Measurements from ENCODE around the gene ZNF473.

The ZNF473 gene

GRCh38 chr19:50016225-50016807 is 9.5 kb upstream of the ZNF473 start:
- no peak for TF ChIP-seq MYC (IDR thresholded peaks at IDR 0.05; ENCODE audit: low read depth, low read length)
- no peak for TF ChIP-seq POLR2A (IDR thresholded peaks at IDR 0.05; ENCODE audit: extremely low read depth, insufficient read length)
- TF ChIP-seq MAX (IDR thresholded peaks at IDR 0.05; ENCODE audit: low read depth, low read length) = no peak
- no peak for TF ChIP-seq CTCF (IDR thresholded peaks at IDR 0.05; ENCODE audit: low read depth, low read length)
- no peak for DNase-seq (ENCODE audit: low read depth)
- H3K4me3 ChIP-seq (ENCODE audit: low read depth, low read length) = no peak overlapping the region

GRCh38 chr19:50020481-50020880 is 5.3 kb upstream of the ZNF473 start:
- H3K4me3 ChIP-seq (ENCODE audit: low read depth, low read length) = no peak overlapping the region
- TF ChIP-seq CTCF (IDR thresholded peaks at IDR 0.05; ENCODE audit: low read depth, low read length) = no peak
- no peak for TF ChIP-seq POLR2A (IDR thresholded peaks at IDR 0.05; ENCODE audit: extremely low read depth, insufficient read length)
- TF ChIP-seq MAX (IDR thresholded peaks at IDR 0.05; ENCODE audit: low read depth, low read length) = no peak
- no peak for TF ChIP-seq MYC (IDR thresholded peaks at IDR 0.05; ENCODE audit: low read depth, low read length)
- DNase-seq (ENCODE audit: low read depth) = no peak

- H3K4me3 ChIP-seq (ENCODE audit: low read depth, low read length) = no peak overlapping the region
- no peak for TF ChIP-seq CTCF (IDR thresholded peaks at IDR 0.05; ENCODE audit: low read depth, low read length)
- no peak for TF ChIP-seq MAX (IDR thresholded peaks at IDR 0.05; ENCODE audit: low read depth, low read length)
- TF ChIP-seq MYC (IDR thresholded peaks at IDR 0.05; ENCODE audit: low read depth, low read length) = no peak
- TF ChIP-seq POLR2A (IDR thresholded peaks at IDR 0.05; ENCODE audit: extremely low read depth, insufficient read length) = no peak
- no peak for DNase-seq (ENCODE audit: low read depth)
These were observed 3.0 kb upstream of the ZNF473 start for GRCh38 chr19:50022823-50023222.

- no peak for DNase-seq (ENCODE audit: low read depth)
- TF ChIP-seq MAX (IDR thresholded peaks at IDR 0.05; ENCODE audit: low read depth, low read length) (no peak), POLR2A (IDR thresholded peaks at IDR 0.05; ENCODE audit: extremely low read depth, insufficient read length) (no peak)
- H3K4me3 ChIP-seq (ENCODE audit: low read depth, low read length) = peak overlapping the region; percentile 91
These were observed 1.1 kb upstream of the ZNF473 start for GRCh38 chr19:50024719-50025021.

- peak within 1 kb of the TSS; percentile 91 for H3K4me3 ChIP-seq (ENCODE audit: low read depth, low read length)
- no peak for TF ChIP-seq CTCF (IDR thresholded peaks at IDR 0.05; ENCODE audit: low read depth, low read length)
- peak; percentile 85 for TF ChIP-seq POLR2A (IDR thresholded peaks at IDR 0.05; ENCODE audit: extremely low read depth, insufficient read length)
- peak; percentile 99 for DNase-seq (ENCODE audit: low read depth)
These were observed 597 bp upstream of the ZNF473 start, which contains the start of gene VRK3 for GRCh38 chr19:50025022-50025793. VRK3 (minus strand) TSS chr19:50025372; CDS start chr19:50016162, 9,210 bp downstream.

GRCh38 chr19:50026550-50026906 is 723 bp downstream of the ZNF473 start:
- H3K4me3 ChIP-seq (ENCODE audit: low read depth, low read length) = peak overlapping the region; percentile 91
- DNase-seq (ENCODE audit: low read depth) = no peak
- no peak for TF ChIP-seq POLR2A (IDR thresholded peaks at IDR 0.05; ENCODE audit: extremely low read depth, insufficient read length)
- TF ChIP-seq MAX (IDR thresholded peaks at IDR 0.05; ENCODE audit: low read depth, low read length) = no peak
- TF ChIP-seq CTCF (IDR thresholded peaks at IDR 0.05; ENCODE audit: low read depth, low read length) = no peak
- TF ChIP-seq MYC (IDR thresholded peaks at IDR 0.05; ENCODE audit: low read depth, low read length) = no peak

All from NB4 (cell line).